Erythroblast (primary cell): ENCODE data around the gene BMP6.

Experiments used
- GATA1 ChIP-seq: IDR thresholded peaks from 2 replicates; pipeline ENCODE4 v1.6.1; 2011; ENCODE audit warnings: low read depth, mild to moderate bottlenecking, control low read depth, low read length, moderate library complexity
- POLR2A ChIP-seq: IDR thresholded peaks from 2 replicates; pipeline ENCODE4 v1.6.1; 2011; ENCODE audit warnings: mild to moderate bottlenecking, low read length

DNA sequence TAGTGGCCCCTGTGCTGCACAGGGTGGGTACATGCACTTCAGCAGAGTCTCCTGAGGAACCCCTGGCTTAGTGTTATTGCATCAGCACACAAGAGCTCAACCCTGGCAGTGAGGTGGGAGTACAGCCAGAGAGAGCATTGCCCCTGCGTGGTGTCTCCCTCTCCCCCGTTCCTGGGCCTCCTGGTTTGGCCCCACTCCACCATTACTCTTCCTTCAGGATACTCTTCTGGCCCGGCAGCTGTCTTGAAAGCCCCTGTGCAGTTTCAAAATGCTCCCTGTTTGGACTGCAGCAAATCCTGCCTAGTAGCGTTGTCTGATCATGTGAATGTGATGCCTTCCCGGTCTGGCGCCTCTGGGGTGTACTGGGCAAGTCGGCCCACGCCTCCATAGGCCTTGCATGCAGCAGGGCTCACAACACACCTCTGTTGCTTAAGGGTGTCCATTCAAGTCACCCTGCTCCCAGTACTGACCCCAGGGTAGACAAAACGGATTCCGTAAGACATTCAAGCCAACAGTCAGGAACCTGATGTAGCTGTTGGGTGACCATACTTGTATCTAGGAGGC is 152.6 kb downstream of the BMP6 start:
- TF ChIP-seq POLR2A: no peak
- no peak for TF ChIP-seq GATA1
